ENCODE data around the gene TRMT2B. TPM values are rescaled to one million over a fixed set of nuclear protein-coding genes. Genes with fewer than 3 reads are reported as not detected.
A peak's percentile ranks its signal among the peaks of the same experiment; 100 is the strongest.
"Not testable (repeated sequence)": the region's sequence is repeated elsewhere in the genome, so short reads cannot be mapped to it uniquely, and the experiment has no call there.

Gene TRMT2B
- total and polyA plus RNA-seq, 8 donors: 9.7 to 19.5 (median 13.4) TPM

DNA sequence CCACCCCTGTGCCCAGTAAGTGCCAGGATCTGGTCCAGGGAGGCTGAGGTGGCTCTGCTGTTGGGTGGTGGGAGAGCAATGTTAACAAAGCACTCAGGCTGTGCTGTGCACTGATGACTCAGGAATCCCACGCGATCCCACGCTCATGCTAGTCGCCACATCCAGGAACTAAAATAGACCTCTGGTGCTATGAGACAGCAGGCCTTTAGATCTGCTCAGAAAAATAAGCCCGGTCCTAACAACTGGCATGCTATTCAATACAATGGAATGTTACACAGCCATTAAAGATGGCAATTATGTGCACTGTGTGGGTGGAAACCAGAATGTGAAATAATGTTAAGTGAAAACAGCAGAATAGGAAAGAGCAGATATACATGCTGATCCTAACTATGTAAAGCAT is 56.4 kb downstream of the TRMT2B start:
- DNase-seq (no peak), ATAC-seq (peak; percentile 26)
- TF ChIP-seq, protein P1, sequence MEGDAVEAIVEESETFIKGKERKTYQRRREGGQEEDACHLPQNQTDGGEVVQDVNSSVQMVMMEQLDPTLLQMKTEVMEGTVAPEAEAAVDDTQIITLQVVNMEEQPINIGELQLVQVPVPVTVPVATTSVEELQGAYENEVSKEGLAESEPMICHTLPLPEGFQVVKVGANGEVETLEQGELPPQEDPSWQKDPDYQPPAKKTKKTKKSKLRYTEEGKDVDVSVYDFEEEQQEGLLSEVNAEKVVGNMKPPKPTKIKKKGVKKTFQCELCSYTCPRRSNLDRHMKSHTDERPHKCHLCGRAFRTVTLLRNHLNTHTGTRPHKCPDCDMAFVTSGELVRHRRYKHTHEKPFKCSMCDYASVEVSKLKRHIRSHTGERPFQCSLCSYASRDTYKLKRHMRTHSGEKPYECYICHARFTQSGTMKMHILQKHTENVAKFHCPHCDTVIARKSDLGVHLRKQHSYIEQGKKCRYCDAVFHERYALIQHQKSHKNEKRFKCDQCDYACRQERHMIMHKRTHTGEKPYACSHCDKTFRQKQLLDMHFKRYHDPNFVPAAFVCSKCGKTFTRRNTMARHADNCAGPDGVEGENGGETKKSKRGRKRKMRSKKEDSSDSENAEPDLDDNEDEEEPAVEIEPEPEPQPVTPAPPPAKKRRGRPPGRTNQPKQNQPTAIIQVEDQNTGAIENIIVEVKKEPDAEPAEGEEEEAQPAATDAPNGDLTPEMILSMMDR (IDR thresholded peaks at IDR 0.05): no peak
- intact Hi-C loops (cut with DNase I): no loop called here
- no peaks in the 10 kb centered on the region for H3K9me3 ChIP-seq
- no peak overlapping the region for H3K27ac ChIP-seq
- no peaks in the 10 kb centered on the region for H3K27me3 ChIP-seq
- H3K36me3 ChIP-seq: no peaks in the 10 kb centered on the region
- H3K4me1 ChIP-seq: no peaks in the 10 kb centered on the region
- no peak overlapping the region for H3K4me3 ChIP-seq

- no peak overlapping the region for H3K27ac ChIP-seq
- no peak overlapping the region for H3K4me3 ChIP-seq
- no peaks in the 10 kb centered on the region for H3K27me3 ChIP-seq
- TF ChIP-seq, protein P1 (IDR thresholded peaks at IDR 0.05): no peak
- H3K9me3 ChIP-seq: no peaks in the 10 kb centered on the region
- no peaks in the 10 kb centered on the region for H3K36me3 ChIP-seq
- DNase-seq (no peak), ATAC-seq (peak; percentile 92)
- intact Hi-C loops (cut with DNase I): no loop called here
- H3K4me1 ChIP-seq: no peaks in the 10 kb centered on the region
These were observed 57.3 kb downstream of the TRMT2B start for GRCh38 chrX:100994352-100995281.

DNA sequence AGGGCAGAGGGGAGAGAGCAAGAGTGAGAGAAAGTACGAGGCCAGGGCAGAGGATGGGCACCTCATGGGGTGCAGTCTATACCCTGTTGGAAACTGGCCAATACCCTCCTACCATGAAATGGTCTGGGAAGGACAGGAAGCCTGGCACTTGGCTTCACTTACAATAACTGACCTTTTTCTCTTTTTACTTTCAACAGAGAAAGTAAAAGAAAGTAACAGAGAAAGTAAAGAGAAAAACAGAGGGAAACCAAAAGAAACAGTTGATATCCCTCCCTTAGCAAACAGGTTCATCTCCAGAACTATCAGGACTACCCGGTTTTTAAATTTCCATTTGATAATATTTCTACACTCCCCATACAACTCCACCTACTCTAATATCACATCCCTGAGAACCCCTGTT is 61.8 kb downstream of the TRMT2B start:
- no peaks in the 10 kb centered on the region for H3K9me3 ChIP-seq
- H3K4me3 ChIP-seq: no peak overlapping the region
- H3K36me3 ChIP-seq: no peaks in the 10 kb centered on the region
- no peaks in the 10 kb centered on the region for H3K27me3 ChIP-seq
- TF ChIP-seq, protein P1 (IDR thresholded peaks at IDR 0.05): no peak
- ATAC-seq (no peak), DNase-seq (no peak)
- intact Hi-C loops (cut with DNase I): no loop called here
- H3K4me1 ChIP-seq: no peaks in the 10 kb centered on the region
- H3K27ac ChIP-seq: no peak overlapping the region

DNA sequence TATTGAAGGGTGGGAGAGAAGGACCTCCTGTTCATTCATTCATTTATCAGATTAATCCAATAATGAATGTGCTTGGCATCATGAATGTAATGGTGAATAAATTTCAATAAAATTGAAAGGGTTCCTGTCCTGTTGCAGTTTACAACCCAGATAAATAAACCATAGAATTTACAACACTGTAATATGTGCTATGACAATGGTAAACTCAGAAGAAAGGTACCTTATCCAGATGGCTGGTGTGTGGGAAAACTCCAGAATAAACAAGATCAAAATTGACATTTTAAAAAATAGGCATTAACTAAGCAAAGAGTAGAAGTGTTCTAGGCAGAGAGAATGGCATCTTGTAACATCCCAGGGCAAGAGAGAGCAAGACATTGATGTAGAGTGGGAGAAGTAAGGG is 67.1 kb downstream of the TRMT2B start:
- Histone ChIP-seq H3K4me1 (no peaks in the 10 kb centered on the region), H3K27ac (no peak overlapping the region), H3K36me3 (no peaks in the 10 kb centered on the region), H3K4me3 (no peak overlapping the region), H3K9me3 (no peaks in the 10 kb centered on the region), H3K27me3 (no peaks in the 10 kb centered on the region)
- ATAC-seq (no peak), DNase-seq (no peak)
- TF ChIP-seq, protein P1 (IDR thresholded peaks at IDR 0.05): no peak
- intact Hi-C loops (cut with DNase I): no loop called here

DNA sequence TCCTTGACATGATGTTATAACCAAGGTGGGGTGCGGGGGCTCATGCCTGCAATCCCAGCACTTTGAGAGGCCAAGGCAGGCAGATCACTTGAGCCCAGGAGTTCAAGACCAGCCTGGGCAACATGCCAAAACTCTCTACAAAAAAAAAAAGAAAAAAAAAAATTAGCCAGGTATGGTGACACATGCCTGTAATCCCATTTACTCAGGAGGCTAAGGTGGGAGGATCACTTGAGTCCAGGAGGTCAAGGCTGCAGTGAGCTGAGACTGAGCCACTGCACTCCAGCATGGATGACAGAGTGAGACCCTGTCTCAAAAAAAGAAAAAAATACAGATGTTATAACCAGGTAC is 70.4 kb downstream of the TRMT2B start:
- DNase-seq; intact Hi-C loops (cut with DNase I); H3K4me1 ChIP-seq; H3K27me3 ChIP-seq; H3K9me3 ChIP-seq; H3K4me3 ChIP-seq; H3K36me3 ChIP-seq; ATAC-seq; H3K27ac ChIP-seq: not testable (repeated sequence)
